H9 (cell line): ENCODE results near the gene ATP2B2. TPM values are rescaled to one million over a fixed set of nuclear protein-coding genes. Genes with fewer than 3 reads are reported as not detected.

Experiments
- DNase-seq: peaks from one replicate; pipeline ENCODE4 v3.0.0-alpha.2; 2017
- H2AFZ ChIP-seq: one replicate; pipeline ENCODE4 v1.6.1; 2013; ENCODE audit warnings: mild to moderate bottlenecking, low read length, control low read depth, moderate library complexity
- H2AK5ac ChIP-seq: 2 replicates; pipeline ENCODE4 v1.6.1; 2013; ENCODE audit warnings: low read length, control low read depth, mixed read lengths; ENCODE audit not compliant: insufficient read length
- H2BK120ac ChIP-seq: one replicate; pipeline ENCODE4 v1.6.1; 2013; ENCODE audit warnings: low read depth, mild to moderate bottlenecking, low read length, control low read depth, inconsistent platforms; ENCODE audit not compliant: poor library complexity, severe bottlenecking
- H2BK12ac ChIP-seq: 2 replicates; pipeline ENCODE4 v1.6.1; 2013; ENCODE audit warnings: low read length, control low read depth, mixed read lengths, low read depth; ENCODE audit not compliant: insufficient read length
- H2BK15ac ChIP-seq: 2 replicates; pipeline ENCODE4 v1.6.1; 2013; ENCODE audit warnings: low read depth, low read length, control low read depth
- H2BK20ac ChIP-seq: one replicate; pipeline ENCODE4 v1.6.1; 2013; ENCODE audit warnings: low read depth, mild to moderate bottlenecking, low read length, control low read depth, inconsistent platforms; ENCODE audit not compliant: poor library complexity, severe bottlenecking
- H2BK5ac ChIP-seq: 2 replicates; pipeline ENCODE4 v1.6.1; 2013; ENCODE audit warnings: low read length, control low read depth, mixed read lengths; ENCODE audit not compliant: insufficient read length
- H3K14ac ChIP-seq: 2 replicates; pipeline ENCODE4 v1.6.1; 2013; ENCODE audit warnings: low read length, control low read depth; ENCODE audit not compliant: insufficient read depth
- H3K18ac ChIP-seq: 2 replicates; pipeline ENCODE4 v1.6.1; 2013; ENCODE audit warnings: low read depth, mild to moderate bottlenecking, mixed read lengths, low read length, control low read depth; ENCODE audit not compliant: insufficient read length
- H3K23ac ChIP-seq: 2 replicates; pipeline ENCODE4 v1.6.1; 2013; ENCODE audit warnings: low read length, control low read depth, mixed read lengths, low read depth; ENCODE audit not compliant: insufficient read length
- H3K23me2 ChIP-seq: 2 replicates; pipeline ENCODE4 v1.6.1; 2013; ENCODE audit warnings: low read depth, mild to moderate bottlenecking, mixed read lengths, low read length, control low read depth; ENCODE audit not compliant: insufficient read length, poor library complexity, severe bottlenecking
- H3K27ac ChIP-seq: 2 replicates; pipeline ENCODE4 v1.5.1; 2013; ENCODE audit warnings: low read length, control low read depth, mixed read lengths, low read depth; ENCODE audit not compliant: insufficient read length
- H3K27me3 ChIP-seq: 2 replicates; pipeline ENCODE4 v1.6.1; 2013; ENCODE audit warnings: low read length, control low read depth, inconsistent platforms; ENCODE audit not compliant: insufficient read depth
- H3K4ac ChIP-seq: 2 replicates; pipeline ENCODE4 v1.6.1; 2013; ENCODE audit warnings: low read depth, mild to moderate bottlenecking, control low read depth, inconsistent platforms, low read length, moderate library complexity
- H3K4me1 ChIP-seq: 2 replicates; pipeline ENCODE4 v1.6.1; 2013; ENCODE audit warnings: low read length, control low read depth, inconsistent platforms; ENCODE audit not compliant: insufficient read depth
- H3K4me2 ChIP-seq: 2 replicates; pipeline ENCODE4 v1.6.1; 2013; ENCODE audit warnings: low read length, control low read depth, mixed read lengths; ENCODE audit not compliant: insufficient read length, insufficient read depth
- H3K56ac ChIP-seq: 2 replicates; pipeline ENCODE4 v1.6.1; 2013; ENCODE audit warnings: low read depth, mild to moderate bottlenecking, mixed read lengths, low read length, control low read depth; ENCODE audit not compliant: insufficient read length
- H3K79me1 ChIP-seq: 2 replicates; pipeline ENCODE4 v1.6.1; 2013; ENCODE audit warnings: low read depth, mild to moderate bottlenecking, moderate library complexity, low read length, control low read depth, inconsistent platforms; ENCODE audit not compliant: insufficient read depth, poor library complexity, severe bottlenecking
- H3K79me2 ChIP-seq: 2 replicates; pipeline ENCODE4 v1.6.1; 2013; ENCODE audit warnings: low read length, control low read depth, inconsistent platforms; ENCODE audit not compliant: insufficient read depth
- H3K9ac ChIP-seq: 2 replicates; pipeline ENCODE4 v1.6.1; 2013; ENCODE audit warnings: low read length, control low read depth, mixed read lengths; ENCODE audit not compliant: insufficient read length; ENCODE audit errors: extremely low read depth
- H3K9me3 ChIP-seq: one replicate; pipeline ENCODE4 v1.6.1; 2013; ENCODE audit warnings: low read depth, low read length, inconsistent platforms; ENCODE audit not compliant: control insufficient read depth
- H3T11ph ChIP-seq: one replicate; pipeline ENCODE4 v1.6.1; 2013; ENCODE audit warnings: mild to moderate bottlenecking, low read length, control low read depth, inconsistent platforms
- H4K20me1 ChIP-seq: one replicate; pipeline ENCODE4 v1.6.1; 2013; ENCODE audit not compliant: control insufficient read depth, insufficient read length, insufficient read depth
- H4K5ac ChIP-seq: 2 replicates; pipeline ENCODE4 v1.6.1; 2013; ENCODE audit warnings: low read depth, mild to moderate bottlenecking, mixed read lengths, low read length, control low read depth; ENCODE audit not compliant: insufficient read length
- H4K8ac ChIP-seq: replicated peaks from 2 replicates; pipeline ENCODE4 v1.6.1; 2013; ENCODE audit warnings: low read length, control low read depth, mixed read lengths, low read depth; ENCODE audit not compliant: insufficient read length
- H4K91ac ChIP-seq: 2 replicates; pipeline ENCODE4 v1.6.1; 2013; ENCODE audit warnings: low read depth, mild to moderate bottlenecking, moderate library complexity, mixed read lengths, low read length, control low read depth; ENCODE audit not compliant: insufficient read length
- H3K27ac Mint-ChIP-seq, 3 experiments: 2 replicates in 2 of 3; 3 replicates in 1 of 3; pipeline ENCODE4 v1.8.0; 2020 to 2021; ENCODE audit warnings: mixed read lengths in 3 of 3, mild to moderate bottlenecking in 1 of 3, moderate library complexity in 1 of 3
- H3K27me3 Mint-ChIP-seq: 2 replicates; pipeline ENCODE4 v1.8.0; 2021; ENCODE audit warnings: low read depth, mild to moderate bottlenecking, moderate library complexity, mixed read lengths
- H3K36me3 Mint-ChIP-seq, 3 experiments: 2 replicates in 2 of 3; 3 replicates in 1 of 3; pipeline ENCODE4 v1.8.0; 2020 to 2021; ENCODE audit warnings: low read depth in 3 of 3, mixed read lengths in 3 of 3; ENCODE audit not compliant: insufficient read depth in 1 of 3
- H3K4me1 Mint-ChIP-seq, 2 experiments: 2 replicates each; pipeline ENCODE4 v1.8.0; 2020; ENCODE audit warnings: mixed read lengths in 2 of 2
- H3K4me3 Mint-ChIP-seq, 2 experiments: 2 replicates in 1 of 2; 3 replicates in 1 of 2; pipeline ENCODE4 v1.8.0; 2020 to 2021; ENCODE audit warnings: mild to moderate bottlenecking in 2 of 2, mixed read lengths in 2 of 2, moderate library complexity in 1 of 2
- H3K9me3 Mint-ChIP-seq, 2 experiments: 2 replicates in 1 of 2; 3 replicates in 1 of 2; pipeline ENCODE4 v1.8.0; 2020; ENCODE audit warnings: mild to moderate bottlenecking in 2 of 2, mixed read lengths in 2 of 2, moderate library complexity in 1 of 2
- WGBS: extraction: QIAGEN DNeasy Blood & Tissue Kit; methylation state at CpG from one replicate; pipeline ENCODE4 v1.1.7; 2013; ENCODE audit warnings: missing lambda C conversion rate, low lambda C conversion rate, mixed read lengths; ENCODE audit not compliant: insufficient read length; ENCODE audit errors: extremely low coverage; 5-methylcytosine and 5-hydroxymethylcytosine counted together
- total RNA-seq: library from RNA; stranded (reverse); gene quantifications from 2 replicates; pipeline ENCODE4 v1.2.1, GENCODE V29; 2021
- TF ChIP-seq, protein P1 (sequence below): fragments of 200-600 bp; sonication (generic); conservative IDR thresholded peaks from 3 replicates; pipeline ENCODE4 v1.8.0; 2021; ENCODE audit warnings: antibody characterized with exemption, mild to moderate bottlenecking

ATP2B2 gene
- total RNA-seq, 1 experiment from 2014 or later = 0.33 TPM

DNA sequence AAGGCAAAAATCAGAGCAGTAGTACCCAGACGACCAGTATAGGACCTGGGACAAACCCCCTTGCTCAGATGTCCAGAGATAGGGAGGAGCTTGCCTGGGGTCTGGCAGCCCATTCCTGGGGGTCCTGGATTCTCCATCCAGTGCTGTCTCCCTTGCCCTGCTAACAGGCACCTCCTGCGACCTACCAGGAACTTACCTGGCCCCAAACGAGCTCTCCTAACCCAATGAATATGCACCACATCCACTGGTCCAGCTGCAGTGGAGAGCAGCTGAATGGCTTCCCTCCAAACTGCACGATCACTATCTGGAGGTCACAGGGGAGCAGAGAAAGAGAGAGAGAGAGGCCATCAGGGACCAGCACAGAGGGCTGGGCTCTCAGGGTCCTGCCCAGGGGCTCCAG, 165.3 kb downstream of the ATP2B2 start:
- TF ChIP-seq, protein P1, sequence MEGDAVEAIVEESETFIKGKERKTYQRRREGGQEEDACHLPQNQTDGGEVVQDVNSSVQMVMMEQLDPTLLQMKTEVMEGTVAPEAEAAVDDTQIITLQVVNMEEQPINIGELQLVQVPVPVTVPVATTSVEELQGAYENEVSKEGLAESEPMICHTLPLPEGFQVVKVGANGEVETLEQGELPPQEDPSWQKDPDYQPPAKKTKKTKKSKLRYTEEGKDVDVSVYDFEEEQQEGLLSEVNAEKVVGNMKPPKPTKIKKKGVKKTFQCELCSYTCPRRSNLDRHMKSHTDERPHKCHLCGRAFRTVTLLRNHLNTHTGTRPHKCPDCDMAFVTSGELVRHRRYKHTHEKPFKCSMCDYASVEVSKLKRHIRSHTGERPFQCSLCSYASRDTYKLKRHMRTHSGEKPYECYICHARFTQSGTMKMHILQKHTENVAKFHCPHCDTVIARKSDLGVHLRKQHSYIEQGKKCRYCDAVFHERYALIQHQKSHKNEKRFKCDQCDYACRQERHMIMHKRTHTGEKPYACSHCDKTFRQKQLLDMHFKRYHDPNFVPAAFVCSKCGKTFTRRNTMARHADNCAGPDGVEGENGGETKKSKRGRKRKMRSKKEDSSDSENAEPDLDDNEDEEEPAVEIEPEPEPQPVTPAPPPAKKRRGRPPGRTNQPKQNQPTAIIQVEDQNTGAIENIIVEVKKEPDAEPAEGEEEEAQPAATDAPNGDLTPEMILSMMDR = no peak
- H2AFZ ChIP-seq = no peak overlapping the region
- H3T11ph ChIP-seq = no peak overlapping the region
- no peak overlapping the region for H3K14ac ChIP-seq
- no peak overlapping the region for H4K5ac ChIP-seq
- H3K79me2 ChIP-seq = no peaks in the 10 kb centered on the region
- no peak overlapping the region for H2BK12ac ChIP-seq
- H3K4me1 ChIP-seq = 0 out of 2 replicates have a peak, but pooled peaks cover 2% of the 10 kb centered on the region
- Mint-ChIP-seq H3K4me1 (peaks cover 10 to 11% of the 10 kb centered on the region in 2 experiments), H3K4me3 (no peak overlapping the region), H3K36me3 (no peaks in the 10 kb centered on the region; a peak in 1 of 7 replicates), H3K27me3 (peaks cover 5% of the 10 kb centered on the region), H3K9me3 (no peaks in the 10 kb centered on the region), H3K27ac (no peak overlapping the region)
- no peak overlapping the region for H3K4me2 ChIP-seq
- DNase-seq = no peak
- no peak overlapping the region for H4K8ac ChIP-seq
- no peak overlapping the region for H3K56ac ChIP-seq
- no CpG with 5 or more reads among the region's 4 CpGs for WGBS
- H2BK15ac ChIP-seq = no peak overlapping the region
- no peaks in the 10 kb centered on the region for H4K20me1 ChIP-seq
- no peak overlapping the region for H3K4ac ChIP-seq
- H3K27me3 ChIP-seq = no peaks in the 10 kb centered on the region
- no peak overlapping the region for H3K27ac ChIP-seq
- H3K23ac ChIP-seq = no peak overlapping the region
- H3K23me2 ChIP-seq = no peaks in the 10 kb centered on the region
- H3K9me3 ChIP-seq = no peaks in the 10 kb centered on the region
- H2BK20ac ChIP-seq = no peak overlapping the region
- H2AK5ac ChIP-seq = no peak overlapping the region
- H3K18ac ChIP-seq = no peak overlapping the region
- H2BK5ac ChIP-seq = no peak overlapping the region
- no peak overlapping the region for H3K9ac ChIP-seq
- no peak overlapping the region for H2BK120ac ChIP-seq
- no peak overlapping the region for H4K91ac ChIP-seq
- no peaks in the 10 kb centered on the region for H3K79me1 ChIP-seq
